PFSK-1 (cell line): ENCODE measurements around the gene CPB2.

Experiments
- FOXP2 ChIP-seq: optimal IDR thresholded peaks from 2 replicates; pipeline ENCODE3; 2011; ENCODE audit warnings: borderline replicate concordance, control low read depth, inconsistent platforms; ENCODE audit not compliant: insufficient read depth; ENCODE audit errors: extremely low read length, extremely low read depth
- POLR2AphosphoS5 ChIP-seq: IDR thresholded peaks from 2 replicates; pipeline ENCODE4 v1.6.1; 2012; ENCODE audit warnings: low read depth, mild to moderate bottlenecking, control low read depth, low read length, moderate library complexity
- SIN3A ChIP-seq: IDR thresholded peaks from 2 replicates; pipeline ENCODE4 v1.6.1; 2012; ENCODE audit warnings: mild to moderate bottlenecking, low read length, moderate library complexity, borderline replicate concordance; ENCODE audit not compliant: insufficient read depth
- TAF1 ChIP-seq: IDR thresholded peaks from 2 replicates; pipeline ENCODE4 v1.6.1; 2012; ENCODE audit warnings: low read length, control low read depth, borderline replicate concordance; ENCODE audit not compliant: insufficient read depth
- TF ChIP-seq, protein P1 (sequence below), 2 experiments: IDR thresholded peaks; 2 replicates each; pipeline versions ENCODE4 v1.6.1 to v1.8.0; 2011 to 2012; ENCODE audit warnings: low read depth in 2 of 2, low read length in 2 of 2, control low read depth in 1 of 2, inconsistent platforms in 1 of 2, mild to moderate bottlenecking in 1 of 2, moderate library complexity in 1 of 2; ENCODE audit not compliant: insufficient read depth in 1 of 2

The CPB2 gene

DNA sequence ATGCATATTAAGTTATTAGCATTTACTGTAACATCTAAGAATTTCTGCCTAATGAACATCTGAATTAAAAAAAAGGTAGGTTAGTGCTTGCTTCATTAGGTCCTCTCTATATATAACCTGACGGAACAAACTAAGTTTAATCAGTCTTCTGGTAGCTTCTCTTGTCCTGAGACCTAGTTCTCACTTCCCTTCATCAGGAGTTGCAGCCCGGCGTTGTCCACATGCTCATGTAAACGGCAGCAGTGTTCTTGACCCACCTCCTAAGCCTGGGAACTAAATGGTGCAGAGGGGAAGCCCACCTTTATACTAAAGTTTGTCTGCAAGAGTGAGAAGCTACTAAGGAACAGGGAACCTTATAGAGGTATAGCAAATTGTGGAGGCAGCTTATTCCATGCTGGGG, 31.9 kb upstream of the CPB2 start:
- no peak for TF ChIP-seq TAF1
- TF ChIP-seq SIN3A: no peak
- TF ChIP-seq, protein P1, sequence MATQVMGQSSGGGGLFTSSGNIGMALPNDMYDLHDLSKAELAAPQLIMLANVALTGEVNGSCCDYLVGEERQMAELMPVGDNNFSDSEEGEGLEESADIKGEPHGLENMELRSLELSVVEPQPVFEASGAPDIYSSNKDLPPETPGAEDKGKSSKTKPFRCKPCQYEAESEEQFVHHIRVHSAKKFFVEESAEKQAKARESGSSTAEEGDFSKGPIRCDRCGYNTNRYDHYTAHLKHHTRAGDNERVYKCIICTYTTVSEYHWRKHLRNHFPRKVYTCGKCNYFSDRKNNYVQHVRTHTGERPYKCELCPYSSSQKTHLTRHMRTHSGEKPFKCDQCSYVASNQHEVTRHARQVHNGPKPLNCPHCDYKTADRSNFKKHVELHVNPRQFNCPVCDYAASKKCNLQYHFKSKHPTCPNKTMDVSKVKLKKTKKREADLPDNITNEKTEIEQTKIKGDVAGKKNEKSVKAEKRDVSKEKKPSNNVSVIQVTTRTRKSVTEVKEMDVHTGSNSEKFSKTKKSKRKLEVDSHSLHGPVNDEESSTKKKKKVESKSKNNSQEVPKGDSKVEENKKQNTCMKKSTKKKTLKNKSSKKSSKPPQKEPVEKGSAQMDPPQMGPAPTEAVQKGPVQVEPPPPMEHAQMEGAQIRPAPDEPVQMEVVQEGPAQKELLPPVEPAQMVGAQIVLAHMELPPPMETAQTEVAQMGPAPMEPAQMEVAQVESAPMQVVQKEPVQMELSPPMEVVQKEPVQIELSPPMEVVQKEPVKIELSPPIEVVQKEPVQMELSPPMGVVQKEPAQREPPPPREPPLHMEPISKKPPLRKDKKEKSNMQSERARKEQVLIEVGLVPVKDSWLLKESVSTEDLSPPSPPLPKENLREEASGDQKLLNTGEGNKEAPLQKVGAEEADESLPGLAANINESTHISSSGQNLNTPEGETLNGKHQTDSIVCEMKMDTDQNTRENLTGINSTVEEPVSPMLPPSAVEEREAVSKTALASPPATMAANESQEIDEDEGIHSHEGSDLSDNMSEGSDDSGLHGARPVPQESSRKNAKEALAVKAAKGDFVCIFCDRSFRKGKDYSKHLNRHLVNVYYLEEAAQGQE (IDR thresholded peaks at IDR 0.05; ENCODE audit: insufficient read depth in 1 of 2, low read depth in 2 of 2, low read length in 2 of 2): no peak
- no peak for TF ChIP-seq POLR2AphosphoS5
- TF ChIP-seq FOXP2: no peak

DNA sequence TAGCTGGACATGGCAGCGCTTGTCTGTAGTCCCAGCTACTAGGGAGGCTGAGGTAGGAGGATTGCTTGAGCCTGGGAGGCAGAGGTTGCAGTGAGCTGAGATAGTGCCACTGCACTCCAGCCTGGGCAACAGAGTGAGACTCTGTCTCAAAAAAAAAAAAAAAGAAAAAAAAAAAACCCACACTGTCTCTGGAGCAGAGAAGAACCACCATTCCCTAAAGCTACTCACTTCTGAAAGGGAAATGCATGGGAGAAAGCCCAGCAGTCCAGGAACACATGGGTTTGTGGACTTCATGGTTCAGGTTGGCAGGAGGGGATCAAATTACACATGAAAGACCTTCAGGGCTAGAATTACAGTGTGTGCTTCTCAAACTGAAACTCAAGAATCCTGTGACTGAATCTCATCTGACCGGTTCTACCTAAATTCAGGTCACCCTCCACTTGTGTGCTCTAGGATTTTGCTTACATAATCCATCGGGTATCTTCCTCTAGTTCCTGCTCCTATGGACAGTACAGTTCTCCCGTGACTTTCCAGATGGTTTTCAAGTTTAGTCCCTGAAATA, 30.2 kb upstream of the CPB2 start:
- TF ChIP-seq FOXP2 (no peak), SIN3A (no peak), POLR2AphosphoS5 (no peak), TAF1 (no peak)
- TF ChIP-seq, protein P1 (IDR thresholded peaks at IDR 0.05; ENCODE audit: insufficient read depth in 1 of 2, low read depth in 2 of 2, low read length in 2 of 2): no peak

DNA sequence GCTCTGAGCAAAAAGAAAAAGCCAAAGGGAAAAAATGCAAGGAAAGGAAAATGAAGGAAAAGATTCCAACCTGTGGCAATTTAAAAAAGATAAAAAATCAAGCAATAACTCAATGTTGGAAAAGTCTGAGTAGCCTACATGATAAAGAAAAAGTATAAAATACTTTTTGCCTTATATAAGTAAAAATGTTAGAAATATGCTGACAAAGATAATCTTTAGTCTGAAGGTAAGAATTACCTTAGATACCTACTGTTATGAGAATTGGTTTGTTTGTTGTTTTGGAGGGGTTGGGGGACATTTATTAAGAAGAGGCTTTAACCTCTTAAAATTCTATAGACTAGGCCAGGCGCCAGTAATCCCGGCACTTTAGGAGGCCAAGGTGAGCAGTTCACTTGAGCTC, 29.7 kb upstream of the CPB2 start:
- TF ChIP-seq TAF1: no peak
- no peak for TF ChIP-seq FOXP2
- TF ChIP-seq, protein P1 (IDR thresholded peaks at IDR 0.05; ENCODE audit: insufficient read depth in 1 of 2, low read depth in 2 of 2, low read length in 2 of 2): no peak
- TF ChIP-seq POLR2AphosphoS5: no peak
- TF ChIP-seq SIN3A: no peak

DNA sequence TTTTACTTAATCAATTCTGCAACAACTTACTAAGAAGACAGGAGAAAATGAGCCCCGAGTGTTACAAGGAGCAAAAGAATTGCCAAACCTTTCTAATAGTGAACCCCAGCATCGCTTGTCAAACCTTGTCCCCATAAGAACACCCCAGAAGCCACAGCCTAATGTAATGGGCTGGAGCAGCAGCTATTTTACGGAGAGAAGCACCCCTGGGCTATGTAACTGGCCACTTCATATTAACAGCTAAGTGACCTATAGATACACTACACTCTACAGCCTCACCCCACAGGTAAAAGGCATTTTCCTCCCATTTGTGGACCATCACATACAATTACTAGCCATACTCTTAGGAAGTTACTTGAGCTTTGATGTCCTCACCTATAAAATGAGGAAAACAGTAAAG, 27.3 kb upstream of the CPB2 start:
- TF ChIP-seq, protein P1 (IDR thresholded peaks at IDR 0.05; ENCODE audit: insufficient read depth in 1 of 2, low read depth in 2 of 2, low read length in 2 of 2): no peak
- TF ChIP-seq TAF1 (no peak), FOXP2 (no peak), SIN3A (no peak), POLR2AphosphoS5 (no peak)

DNA sequence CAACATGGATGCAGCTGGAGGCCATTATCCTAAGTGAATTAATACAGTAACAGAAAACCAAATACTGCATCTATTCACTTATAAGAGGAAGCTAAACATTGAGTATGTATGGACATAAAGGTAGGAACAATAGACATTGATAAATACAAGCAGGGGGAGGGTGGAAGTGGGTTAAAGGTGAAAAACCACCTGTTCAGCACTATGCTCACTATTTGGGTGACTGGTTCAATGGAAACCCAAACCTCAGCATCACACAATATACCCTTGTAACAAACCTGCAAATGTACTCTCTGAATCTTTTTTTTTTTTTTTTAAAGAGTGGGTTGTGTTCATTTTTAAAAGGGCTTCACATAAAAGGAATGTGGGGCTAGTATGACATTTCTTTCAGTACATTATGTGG, 26.9 kb upstream of the CPB2 start:
- no peak for TF ChIP-seq SIN3A
- no peak for TF ChIP-seq POLR2AphosphoS5
- TF ChIP-seq, protein P1 (IDR thresholded peaks at IDR 0.05; ENCODE audit: insufficient read depth in 1 of 2, low read depth in 2 of 2, low read length in 2 of 2): no peak
- TF ChIP-seq FOXP2: no peak
- no peak for TF ChIP-seq TAF1
